ENCODE data around the gene STAB2.

Gene STAB2

DNA sequence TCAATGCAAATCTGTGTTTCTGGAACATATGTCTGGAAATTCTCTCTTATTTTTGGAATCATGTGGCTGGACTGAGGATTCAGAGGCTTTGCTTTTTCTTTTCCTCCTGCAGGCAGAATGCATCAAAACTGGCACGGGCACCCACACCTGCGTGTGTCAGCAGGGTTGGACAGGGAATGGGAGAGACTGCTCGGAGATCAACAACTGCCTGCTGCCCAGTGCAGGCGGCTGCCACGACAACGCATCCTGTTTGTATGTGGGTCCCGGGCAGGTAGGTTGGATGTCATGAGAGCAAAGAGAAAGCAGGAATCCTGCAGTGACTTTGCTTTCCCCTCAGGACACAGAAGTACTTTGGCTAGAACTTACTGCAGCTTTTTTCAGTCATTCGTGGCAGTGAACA, 90.3 kb downstream of the STAB2 start:
- Histone ChIP-seq H3K27me3 (ENCODE audit: control insufficient read depth in 1 of 2, insufficient read depth in 2 of 2, low read length in 2 of 2) (no peaks in the 10 kb centered on the region), H3K4me1 (ENCODE audit: insufficient read depth, low read length) (peaks cover 18% of the 10 kb centered on the region), H3K9ac (ENCODE audit: low read length) (no peak overlapping the region)

DNA sequence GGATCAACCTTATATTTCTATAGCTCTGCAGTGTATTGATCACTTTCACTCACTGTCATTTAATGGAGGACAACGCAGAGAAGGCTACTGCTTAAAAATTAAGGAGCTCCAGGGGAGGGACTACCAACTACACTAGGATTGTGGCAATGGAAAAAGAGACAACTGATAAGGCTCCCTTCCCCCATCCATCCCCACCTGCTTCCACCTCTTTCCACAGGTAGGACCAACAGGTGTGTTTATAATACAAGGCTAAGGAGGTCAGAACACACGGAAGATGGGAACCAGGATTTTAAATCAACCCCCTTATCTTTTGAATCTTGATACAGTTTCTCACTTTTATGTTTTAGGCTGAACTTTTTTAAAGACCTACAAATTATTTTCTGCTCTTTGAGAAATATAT, 90.8 kb downstream of the STAB2 start:
- Histone ChIP-seq H3K4me3 (ENCODE audit: low read depth in 1 of 2, low read length in 2 of 2) (no peak overlapping the region), H3K9ac (ENCODE audit: low read length) (no peak overlapping the region), H3K4me1 (ENCODE audit: insufficient read depth, low read length) (peaks cover 18% of the 10 kb centered on the region), H3K9me3 (ENCODE audit: low read length) (no peaks in the 10 kb centered on the region), H3K27ac (ENCODE audit: low read depth, low read length) (no peak overlapping the region), H3K27me3 (ENCODE audit: control insufficient read depth in 1 of 2, insufficient read depth in 2 of 2, low read length in 2 of 2) (no peaks in the 10 kb centered on the region), H3K36me3 (ENCODE audit: insufficient read depth, low read length) (no peaks in the 10 kb centered on the region)

More for the DNA sequence above, 90.3 kb downstream of the STAB2 start:
- H3K27ac ChIP-seq (ENCODE audit: low read depth, low read length) = no peak overlapping the region
- no peaks in the 10 kb centered on the region for H3K36me3 ChIP-seq (ENCODE audit: insufficient read depth, low read length)
- no peaks in the 10 kb centered on the region for H3K9me3 ChIP-seq (ENCODE audit: low read length)
- no peak overlapping the region for H3K4me3 ChIP-seq (ENCODE audit: low read depth in 1 of 2, low read length in 2 of 2)

DNA sequence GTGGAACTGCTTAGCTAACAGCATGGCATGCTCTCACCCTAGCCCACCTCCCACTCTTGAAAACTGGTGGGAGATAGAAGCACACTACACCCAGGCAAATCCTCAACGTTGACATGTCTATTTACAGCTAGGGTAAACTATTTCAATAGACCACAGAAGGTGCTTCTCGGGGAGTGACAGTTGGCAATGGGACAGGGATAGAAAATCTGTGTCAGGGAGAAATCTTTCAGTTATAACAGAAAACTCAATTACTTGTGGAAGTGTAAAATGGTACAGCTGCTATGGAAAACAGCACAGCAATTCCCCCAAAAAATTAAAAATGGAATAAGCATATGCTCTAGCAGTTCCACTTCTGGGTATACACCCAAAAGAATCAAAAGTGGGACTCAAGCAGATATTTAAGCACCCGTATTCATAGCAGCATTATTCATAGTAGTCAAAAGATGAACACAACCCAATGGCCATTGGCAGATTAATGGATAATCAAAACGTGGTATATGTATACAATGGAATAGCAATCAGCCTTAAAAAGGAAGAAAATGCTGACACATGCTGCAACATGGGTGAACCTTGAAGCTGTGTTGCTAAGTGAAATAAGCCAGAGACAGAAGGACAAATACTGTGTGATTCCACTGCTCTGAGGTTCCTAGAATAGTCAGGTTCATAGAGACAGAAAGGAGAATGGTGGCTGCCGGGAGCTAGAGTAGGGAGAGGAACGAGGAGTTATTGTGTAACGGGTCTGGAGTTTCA, 92.5 kb downstream of the STAB2 start:
- Histone ChIP-seq H3K9me3 (ENCODE audit: low read length) (no peaks in the 10 kb centered on the region), H3K27me3 (ENCODE audit: control insufficient read depth in 1 of 2, insufficient read depth in 2 of 2, low read length in 2 of 2) (no peaks in the 10 kb centered on the region), H3K4me1 (ENCODE audit: insufficient read depth, low read length) (peaks cover 18% of the 10 kb centered on the region), H3K36me3 (ENCODE audit: insufficient read depth, low read length) (no peaks in the 10 kb centered on the region), H3K4me3 (ENCODE audit: low read depth in 1 of 2, low read length in 2 of 2) (no peak overlapping the region), H3K9ac (ENCODE audit: low read length) (no peak overlapping the region), H3K27ac (ENCODE audit: low read depth, low read length) (no peak overlapping the region)

DNA sequence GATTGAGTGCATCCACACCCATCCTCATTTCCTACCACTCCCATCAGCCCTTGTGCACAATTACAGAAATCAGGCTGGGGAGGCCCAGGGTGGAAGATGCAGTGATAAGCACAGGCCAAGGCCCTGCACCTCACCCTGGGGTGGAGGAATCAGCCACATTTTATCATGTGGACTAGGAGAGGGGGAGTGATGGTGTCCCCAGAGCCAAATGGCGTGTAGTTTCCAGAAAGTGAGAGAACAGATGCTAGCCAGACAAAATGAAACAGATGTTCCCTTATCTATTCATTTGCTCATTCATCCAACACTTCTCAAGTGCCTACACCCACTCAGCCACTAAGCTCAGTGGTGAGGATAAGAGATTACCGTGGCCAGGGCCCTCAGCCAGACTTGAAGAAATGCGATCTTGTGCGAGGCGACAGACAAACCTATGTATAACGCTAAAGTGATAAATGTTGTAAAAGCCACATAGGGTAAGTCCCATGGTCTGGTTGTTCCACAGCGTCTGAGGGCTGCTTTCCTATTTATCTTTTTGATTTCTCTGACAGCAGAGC, 93.6 kb downstream of the STAB2 start:
- Histone ChIP-seq H3K36me3 (ENCODE audit: insufficient read depth, low read length) (no peaks in the 10 kb centered on the region), H3K4me1 (ENCODE audit: insufficient read depth, low read length) (peaks cover 18% of the 10 kb centered on the region), H3K9me3 (ENCODE audit: low read length) (no peaks in the 10 kb centered on the region), H3K27ac (ENCODE audit: low read depth, low read length) (no peak overlapping the region), H3K9ac (ENCODE audit: low read length) (no peak overlapping the region), H3K4me3 (ENCODE audit: low read depth in 1 of 2, low read length in 2 of 2) (no peak overlapping the region), H3K27me3 (ENCODE audit: control insufficient read depth in 1 of 2, insufficient read depth in 2 of 2, low read length in 2 of 2) (no peaks in the 10 kb centered on the region)

DNA sequence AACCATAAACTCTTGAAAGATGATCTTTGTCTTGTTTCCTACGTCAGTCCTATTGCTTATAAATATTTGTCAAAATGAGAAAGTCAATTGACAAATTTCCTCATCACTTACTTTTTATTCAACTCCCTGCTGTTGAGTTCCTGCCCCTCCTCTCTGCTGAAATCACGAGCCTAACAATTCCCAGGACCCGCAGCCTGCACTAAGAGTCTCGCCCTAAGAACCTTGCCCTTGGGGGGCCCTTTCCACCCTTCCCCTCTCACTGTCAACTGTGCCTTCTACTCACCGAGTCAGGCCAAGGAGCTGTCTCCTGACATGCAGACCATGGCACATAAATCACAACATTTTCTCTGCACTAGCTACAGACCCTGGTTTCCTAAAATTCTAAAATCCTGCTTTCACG, 99.0 kb downstream of the STAB2 start:
- Histone ChIP-seq H3K4me3 (ENCODE audit: low read depth in 1 of 2, low read length in 2 of 2) (no peak overlapping the region), H3K27me3 (ENCODE audit: control insufficient read depth in 1 of 2, insufficient read depth in 2 of 2, low read length in 2 of 2) (no peaks in the 10 kb centered on the region), H3K9me3 (ENCODE audit: low read length) (no peaks in the 10 kb centered on the region), H3K9ac (ENCODE audit: low read length) (no peak overlapping the region), H3K4me1 (ENCODE audit: insufficient read depth, low read length) (peaks cover 1% of the 10 kb centered on the region), H3K27ac (ENCODE audit: low read depth, low read length) (no peak overlapping the region), H3K36me3 (ENCODE audit: insufficient read depth, low read length) (no peaks in the 10 kb centered on the region)

DNA sequence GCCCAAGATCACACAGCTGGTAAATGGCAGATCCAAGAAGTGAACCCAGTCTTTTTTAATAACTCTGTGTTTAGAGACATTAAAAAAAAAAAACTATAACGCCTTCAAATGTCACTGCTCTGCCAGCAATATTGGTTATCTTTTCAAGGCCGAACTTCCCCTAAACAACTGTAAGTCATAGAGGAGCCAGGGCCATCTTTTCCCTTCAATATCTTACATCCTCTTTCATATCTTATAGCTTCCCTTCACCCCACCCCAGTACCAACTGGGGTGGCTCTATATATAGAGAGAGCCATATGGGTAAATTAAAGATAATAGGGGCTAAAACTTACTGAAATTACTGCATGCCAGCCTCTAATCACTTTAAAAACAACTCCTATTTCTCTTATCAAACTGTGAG, 100.2 kb downstream of the STAB2 start:
- no peaks in the 10 kb centered on the region for H3K9me3 ChIP-seq (ENCODE audit: low read length)
- no peaks in the 10 kb centered on the region for H3K27me3 ChIP-seq (ENCODE audit: control insufficient read depth in 1 of 2, insufficient read depth in 2 of 2, low read length in 2 of 2)
- H3K27ac ChIP-seq (ENCODE audit: low read depth, low read length) = no peak overlapping the region
- H3K9ac ChIP-seq (ENCODE audit: low read length) = no peak overlapping the region
- H3K36me3 ChIP-seq (ENCODE audit: insufficient read depth, low read length) = no peaks in the 10 kb centered on the region
- no peak overlapping the region for H3K4me3 ChIP-seq (ENCODE audit: low read depth in 1 of 2, low read length in 2 of 2)
- H3K4me1 ChIP-seq (ENCODE audit: insufficient read depth, low read length) = no peaks in the 10 kb centered on the region

DNA sequence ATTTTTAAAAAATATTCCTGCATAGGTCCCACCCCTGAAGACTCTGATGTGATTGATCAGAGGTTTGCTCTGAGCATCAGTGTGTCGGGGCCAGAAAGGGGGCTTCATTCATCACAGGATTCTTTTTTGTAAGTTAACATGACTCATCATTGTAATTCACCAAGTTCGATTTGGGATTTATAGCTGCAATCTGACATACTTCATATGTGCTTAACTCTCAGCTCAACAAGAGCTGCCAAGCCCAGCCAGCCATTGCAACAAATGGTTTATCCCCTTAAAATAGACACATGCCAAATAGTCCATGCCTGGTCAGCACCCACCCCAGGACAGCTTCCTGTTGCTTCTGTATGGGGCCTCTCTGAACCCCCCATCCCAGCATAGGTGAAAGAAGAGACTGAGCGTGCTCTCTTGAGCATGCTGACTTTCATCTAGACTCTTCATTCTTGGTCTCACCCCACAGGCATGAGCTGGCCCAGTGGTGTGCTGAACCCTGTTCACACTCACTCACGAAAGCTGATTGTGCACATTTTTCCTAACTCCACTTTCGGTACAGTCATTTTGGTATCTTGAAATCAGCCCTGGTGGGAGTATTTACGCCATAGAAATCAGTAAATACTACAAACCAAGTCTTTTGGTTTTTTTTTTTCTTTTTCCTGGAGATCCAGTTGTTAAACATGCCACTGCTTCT, 101.4 kb downstream of the STAB2 start:
- Histone ChIP-seq H3K27me3 (ENCODE audit: control insufficient read depth in 1 of 2, insufficient read depth in 2 of 2, low read length in 2 of 2) (no peaks in the 10 kb centered on the region), H3K9me3 (ENCODE audit: low read length) (no peaks in the 10 kb centered on the region), H3K4me1 (ENCODE audit: insufficient read depth, low read length) (no peaks in the 10 kb centered on the region), H3K27ac (ENCODE audit: low read depth, low read length) (no peak overlapping the region), H3K4me3 (ENCODE audit: low read depth in 1 of 2, low read length in 2 of 2) (no peak overlapping the region), H3K9ac (ENCODE audit: low read length) (no peak overlapping the region), H3K36me3 (ENCODE audit: insufficient read depth, low read length) (no peaks in the 10 kb centered on the region)

DNA sequence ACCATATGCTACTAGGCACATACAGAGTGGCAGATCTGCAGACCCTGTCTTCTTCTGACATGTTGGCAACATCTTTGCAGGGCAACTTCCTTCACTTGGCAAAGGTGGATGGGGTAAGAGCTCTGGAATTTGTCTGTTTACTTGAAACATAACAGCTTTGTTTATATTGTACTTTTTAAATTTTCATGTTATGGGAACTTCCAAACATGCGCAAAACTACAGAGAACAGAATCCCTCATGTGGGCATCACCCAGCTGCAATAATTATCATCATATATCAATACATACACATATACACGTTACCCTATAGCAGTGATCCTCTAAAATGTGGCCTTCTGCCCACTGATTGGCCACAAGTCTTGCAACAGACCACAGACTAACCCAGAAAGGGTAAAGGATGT, 103.4 kb downstream of the STAB2 start:
- Histone ChIP-seq H3K4me1 (ENCODE audit: insufficient read depth, low read length) (no peaks in the 10 kb centered on the region), H3K9ac (ENCODE audit: low read length) (no peak overlapping the region), H3K4me3 (ENCODE audit: low read depth in 1 of 2, low read length in 2 of 2) (no peak overlapping the region), H3K27ac (ENCODE audit: low read depth, low read length) (no peak overlapping the region), H3K27me3 (ENCODE audit: control insufficient read depth in 1 of 2, insufficient read depth in 2 of 2, low read length in 2 of 2) (no peaks in the 10 kb centered on the region), H3K9me3 (ENCODE audit: low read length) (no peaks in the 10 kb centered on the region), H3K36me3 (ENCODE audit: insufficient read depth, low read length) (no peaks in the 10 kb centered on the region)

DNA sequence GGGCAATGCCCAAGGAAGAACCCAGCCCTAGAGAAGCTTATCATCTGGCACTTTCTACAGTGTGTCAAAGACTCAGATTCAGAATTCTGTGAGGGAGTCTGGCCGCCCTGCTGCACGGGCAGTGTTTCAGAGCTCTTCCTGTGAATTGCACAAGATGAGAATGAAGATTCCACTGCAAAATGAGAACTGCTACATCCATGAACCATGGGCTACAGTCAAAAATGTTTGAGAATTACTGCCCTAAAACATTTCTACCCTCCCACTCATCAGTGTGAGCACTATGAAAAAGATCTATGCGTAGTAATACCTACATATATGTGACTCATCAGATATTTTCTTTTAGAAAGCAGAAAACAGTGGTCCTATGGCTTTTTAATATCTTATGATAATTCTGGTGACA, 104.0 kb downstream of the STAB2 start:
- H3K9ac ChIP-seq (ENCODE audit: low read length) = no peak overlapping the region
- no peaks in the 10 kb centered on the region for H3K27me3 ChIP-seq (ENCODE audit: control insufficient read depth in 1 of 2, insufficient read depth in 2 of 2, low read length in 2 of 2)
- no peaks in the 10 kb centered on the region for H3K36me3 ChIP-seq (ENCODE audit: insufficient read depth, low read length)
- H3K27ac ChIP-seq (ENCODE audit: low read depth, low read length) = no peak overlapping the region
- H3K4me1 ChIP-seq (ENCODE audit: insufficient read depth, low read length) = no peaks in the 10 kb centered on the region
- no peaks in the 10 kb centered on the region for H3K9me3 ChIP-seq (ENCODE audit: low read length)
- H3K4me3 ChIP-seq (ENCODE audit: low read depth in 1 of 2, low read length in 2 of 2) = no peak overlapping the region

DNA sequence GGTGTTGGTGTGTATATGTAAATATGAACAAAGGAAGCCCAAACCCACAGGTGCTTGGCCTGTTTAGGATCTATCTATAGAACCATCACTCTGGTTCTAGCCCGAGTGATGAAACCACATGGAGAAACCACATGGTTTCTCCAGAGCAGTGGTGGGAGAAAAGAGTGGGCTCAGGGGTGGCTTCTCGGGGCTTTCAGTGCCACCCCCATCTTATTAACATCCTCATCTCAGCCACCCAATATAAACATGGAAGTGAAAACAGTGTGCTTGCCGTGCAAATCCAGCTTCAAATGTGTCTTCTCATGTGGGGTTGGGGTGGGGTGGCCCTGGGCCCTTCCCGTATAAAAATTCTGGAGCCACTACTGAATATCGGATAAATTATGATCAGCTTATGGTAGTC, 109.0 kb downstream of the STAB2 start:
- no peak overlapping the region for H3K4me3 ChIP-seq (ENCODE audit: low read depth in 1 of 2, low read length in 2 of 2)
- H3K9ac ChIP-seq (ENCODE audit: low read length) = no peak overlapping the region
- H3K36me3 ChIP-seq (ENCODE audit: insufficient read depth, low read length) = no peaks in the 10 kb centered on the region
- H3K4me1 ChIP-seq (ENCODE audit: insufficient read depth, low read length) = no peaks in the 10 kb centered on the region
- H3K9me3 ChIP-seq (ENCODE audit: low read length) = no peaks in the 10 kb centered on the region
- no peaks in the 10 kb centered on the region for H3K27me3 ChIP-seq (ENCODE audit: control insufficient read depth in 1 of 2, insufficient read depth in 2 of 2, low read length in 2 of 2)
- no peak overlapping the region for H3K27ac ChIP-seq (ENCODE audit: low read depth, low read length)

DNA sequence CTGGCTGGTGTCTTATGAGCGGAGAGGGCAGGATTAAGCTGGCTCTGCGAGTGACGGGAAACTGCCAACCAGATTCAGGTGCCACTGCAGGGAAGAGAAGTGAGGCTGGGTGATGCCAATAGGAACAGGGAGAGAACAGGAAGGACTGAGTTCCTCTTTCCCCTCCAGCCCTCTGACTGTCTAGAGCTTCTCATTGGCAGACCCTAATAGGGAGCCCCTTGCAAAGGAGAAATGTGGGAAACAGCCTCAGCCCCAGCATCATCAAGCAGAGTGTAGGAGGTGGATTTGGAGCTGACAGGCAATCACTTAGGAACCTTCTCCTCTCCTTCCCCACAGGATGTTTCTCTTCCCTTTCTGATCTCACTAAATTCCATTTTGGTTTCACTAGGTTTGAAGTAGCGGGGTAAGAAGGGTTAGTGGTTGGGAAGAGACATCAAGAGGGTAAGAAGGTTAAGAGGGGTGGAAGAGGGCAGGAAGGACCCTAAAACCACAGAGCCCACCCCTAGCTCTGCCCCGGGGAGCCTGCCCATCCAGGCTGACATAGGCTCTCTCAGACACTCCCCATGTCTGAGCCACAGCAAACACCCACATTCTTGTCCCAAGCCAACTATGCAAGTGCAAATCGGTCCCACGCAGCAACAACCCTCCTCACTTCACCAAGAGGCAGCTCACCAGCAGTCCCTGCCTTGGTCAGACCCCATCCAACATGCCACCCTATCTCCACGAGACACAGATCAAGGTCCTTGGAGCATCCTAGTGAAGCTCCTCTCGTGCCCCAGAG, 111.1 kb downstream of the STAB2 start:
- H3K9ac ChIP-seq (ENCODE audit: low read length) = no peak overlapping the region
- no peak overlapping the region for H3K4me3 ChIP-seq (ENCODE audit: low read depth in 1 of 2, low read length in 2 of 2)
- H3K27ac ChIP-seq (ENCODE audit: low read depth, low read length) = no peak overlapping the region
- H3K9me3 ChIP-seq (ENCODE audit: low read length) = no peaks in the 10 kb centered on the region
- no peaks in the 10 kb centered on the region for H3K36me3 ChIP-seq (ENCODE audit: insufficient read depth, low read length)
- H3K4me1 ChIP-seq (ENCODE audit: insufficient read depth, low read length) = no peaks in the 10 kb centered on the region
- no peaks in the 10 kb centered on the region for H3K27me3 ChIP-seq (ENCODE audit: control insufficient read depth in 1 of 2, insufficient read depth in 2 of 2, low read length in 2 of 2)
